Measurements from ENCODE around the gene PMM1.
"Not testable (repeated sequence)": the region's sequence is repeated elsewhere in the genome, so short reads cannot be mapped to it uniquely, and the experiment has no call there.

PMM1 gene

DNA sequence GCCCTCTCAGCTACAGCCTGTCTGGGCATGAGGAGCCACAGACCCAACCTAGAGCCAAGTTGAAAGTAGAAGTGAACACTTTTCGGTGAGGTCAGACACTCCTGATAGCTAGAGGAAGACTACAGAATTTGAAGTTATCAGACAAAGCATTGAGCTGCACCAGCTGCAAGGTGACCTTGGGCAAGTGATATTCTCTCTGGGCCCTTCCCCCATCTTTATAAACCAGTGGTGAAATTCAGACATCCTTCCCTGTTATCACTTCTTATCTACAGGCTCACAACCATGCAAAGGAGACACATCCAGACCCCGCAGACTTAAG lies 8.0 kb upstream of the PMM1 start:
- no peak overlapping the region for H3K4me3 ChIP-seq (ENCODE audit: low read depth, low read length)

DNA sequence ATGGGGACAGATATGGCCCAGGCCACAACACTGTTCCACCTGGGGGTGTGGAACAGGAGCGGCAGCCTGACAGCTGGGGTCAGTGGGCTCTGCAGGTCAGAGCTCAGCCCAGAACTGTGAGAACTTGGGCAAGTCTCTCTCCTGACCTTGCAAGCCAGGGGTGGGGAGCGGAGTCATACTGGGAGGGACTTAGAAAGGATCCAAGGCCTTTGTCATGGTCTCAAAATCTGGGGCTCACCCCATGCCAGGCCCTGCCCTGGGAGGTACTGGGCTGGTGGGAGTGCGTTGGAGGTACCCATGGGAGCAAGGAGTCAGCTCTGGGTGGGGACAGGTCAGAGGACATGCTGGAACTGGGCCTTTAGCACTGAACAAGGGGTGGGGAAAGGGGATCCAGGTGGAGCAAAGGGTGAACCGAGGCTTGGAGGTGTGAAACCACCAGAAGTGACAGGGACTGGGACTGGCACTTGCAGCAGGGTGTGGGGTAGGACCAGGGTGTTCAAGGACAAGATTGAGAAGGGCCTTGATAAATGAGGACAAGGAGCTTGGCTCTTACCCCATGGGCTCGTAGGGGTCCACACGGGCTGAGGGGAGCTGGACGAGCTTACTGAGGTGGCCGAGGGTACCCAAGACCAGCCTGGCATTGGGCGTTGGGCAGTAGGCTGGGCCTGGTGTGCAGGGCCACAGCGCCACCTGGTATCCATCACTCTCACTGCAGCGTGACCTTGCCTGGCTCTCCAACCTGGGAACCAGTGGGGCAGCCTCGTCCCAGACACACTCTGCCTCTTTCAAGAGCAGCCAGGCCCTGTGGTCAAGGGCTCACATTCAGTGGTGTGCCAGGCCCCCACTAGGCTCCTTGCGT lies 7.4 kb upstream of the PMM1 start:
- no peak overlapping the region for H3K4me3 ChIP-seq (ENCODE audit: low read depth, low read length)

- H3K4me3 ChIP-seq (ENCODE audit: low read depth, low read length), result no peak overlapping the region
Observed at GRCh38 chr22:41595703-41596102, 6.1 kb upstream of the PMM1 start.

- H3K4me3 ChIP-seq (ENCODE audit: low read depth, low read length), result not testable (repeated sequence)
Observed at GRCh38 chr22:41593336-41593960, 3.8 kb upstream of the PMM1 start.

GRCh38 chr22:41587347-41587723 lies 2.3 kb downstream of the PMM1 start:
- no peak overlapping the region for H3K4me3 ChIP-seq (ENCODE audit: low read depth, low read length)

- H3K4me3 ChIP-seq (ENCODE audit: low read depth, low read length), result no peak overlapping the region
Observed at GRCh38 chr22:41585898-41586297, 3.7 kb downstream of the PMM1 start.

GRCh38 chr22:41584881-41585280 lies 4.8 kb downstream of the PMM1 start:
- H3K4me3 ChIP-seq (ENCODE audit: low read depth, low read length), result no peak overlapping the region

DNA sequence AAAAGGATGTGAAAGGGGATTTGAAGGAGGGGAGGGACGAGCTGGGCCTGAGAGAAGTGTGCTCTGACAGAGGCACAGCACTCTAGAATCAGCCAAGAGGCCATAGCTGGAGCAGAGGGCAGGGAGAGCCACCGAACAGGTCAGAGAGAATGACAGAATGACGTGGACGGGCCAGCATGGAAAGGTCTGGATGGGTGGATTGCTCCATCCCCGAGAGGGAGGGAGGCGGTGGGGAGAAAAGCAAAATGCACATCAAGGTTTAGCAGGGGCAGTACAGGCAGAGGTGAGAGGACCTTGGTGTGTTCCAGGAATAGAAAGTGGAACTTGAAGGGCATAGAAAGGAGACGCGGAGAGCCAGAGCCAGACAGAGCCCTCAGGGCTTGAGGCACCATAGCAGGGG lies 6.9 kb downstream of the PMM1 start:
- H3K4me3 ChIP-seq (ENCODE audit: low read depth, low read length), result no peak overlapping the region

DNA sequence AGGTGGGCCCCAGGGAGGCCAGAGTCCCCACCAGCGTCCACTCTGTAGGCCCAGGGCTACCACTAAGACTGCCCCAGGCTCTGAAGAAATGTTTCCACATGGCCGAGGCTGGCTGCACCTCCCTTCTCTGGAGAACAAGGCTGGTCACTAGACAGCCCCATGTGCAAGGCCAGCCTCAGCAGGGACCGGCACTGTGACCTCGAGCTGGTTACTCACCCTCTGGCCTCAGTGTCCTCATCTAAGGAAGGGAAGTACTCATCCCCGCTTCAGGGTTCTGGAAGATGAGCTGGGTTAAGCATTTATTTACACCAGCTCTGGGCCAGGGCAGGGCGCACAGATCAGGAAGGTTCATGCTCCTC lies 9.7 kb downstream of the PMM1 start:
- no peak overlapping the region for H3K4me3 ChIP-seq (ENCODE audit: low read depth, low read length)

- H3K4me3 ChIP-seq (ENCODE audit: low read depth, low read length), result no peak overlapping the region
Observed at GRCh38 chr22:41579297-41579996, 10.2 kb downstream of the PMM1 start.

DNA sequence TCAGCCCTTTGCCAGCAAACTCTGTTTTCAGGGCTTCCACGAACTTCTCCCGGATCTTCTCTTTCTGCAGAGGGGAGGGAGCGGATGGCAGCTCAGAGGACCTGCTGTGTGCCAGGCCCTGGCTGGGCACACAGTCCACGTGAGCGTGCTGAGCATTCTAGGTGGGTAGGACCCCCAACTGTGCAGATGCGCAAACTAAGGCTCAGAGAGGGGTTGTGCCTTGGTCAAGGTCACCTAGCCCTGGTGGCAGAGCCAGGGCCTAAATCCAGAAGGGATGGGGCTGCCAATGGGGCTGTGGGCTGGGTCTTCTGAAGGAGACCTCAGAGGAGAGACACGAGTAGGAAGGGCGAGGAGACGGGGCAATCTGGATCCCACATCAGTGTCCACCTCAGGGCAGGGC lies 10.8 kb downstream of the PMM1 start:
- H3K4me3 ChIP-seq (ENCODE audit: low read depth, low read length), result no peak overlapping the region

GRCh38 chr22:41578114-41578513 lies 11.5 kb downstream of the PMM1 start:
- H3K4me3 ChIP-seq (ENCODE audit: low read depth, low read length), result no peak overlapping the region

GRCh38 chr22:41576877-41577276 lies 12.8 kb downstream of the PMM1 start:
- no peak overlapping the region for H3K4me3 ChIP-seq (ENCODE audit: low read depth, low read length)

DNA sequence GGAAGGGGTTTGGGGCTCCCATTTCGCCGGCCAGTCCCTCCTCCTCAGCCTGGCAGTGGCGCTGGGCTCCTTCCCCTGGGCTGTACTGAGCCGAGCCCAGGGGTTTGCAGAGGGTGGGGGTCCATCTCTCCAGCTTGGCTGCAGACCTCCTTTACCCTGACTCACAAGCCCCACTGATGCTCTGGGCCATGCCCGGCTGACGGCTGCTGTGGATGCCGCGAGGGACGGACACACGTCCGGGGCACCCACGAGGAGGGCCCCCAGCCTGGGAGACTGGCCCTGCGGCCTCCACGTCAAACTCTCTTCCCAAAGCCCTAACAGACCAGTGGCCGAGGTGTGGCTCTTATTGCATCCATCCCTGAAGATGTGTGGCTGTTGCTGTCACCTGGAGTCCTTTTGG lies 14.1 kb downstream of the PMM1 start:
- no peak overlapping the region for H3K4me3 ChIP-seq (ENCODE audit: low read depth, low read length)

DNA sequence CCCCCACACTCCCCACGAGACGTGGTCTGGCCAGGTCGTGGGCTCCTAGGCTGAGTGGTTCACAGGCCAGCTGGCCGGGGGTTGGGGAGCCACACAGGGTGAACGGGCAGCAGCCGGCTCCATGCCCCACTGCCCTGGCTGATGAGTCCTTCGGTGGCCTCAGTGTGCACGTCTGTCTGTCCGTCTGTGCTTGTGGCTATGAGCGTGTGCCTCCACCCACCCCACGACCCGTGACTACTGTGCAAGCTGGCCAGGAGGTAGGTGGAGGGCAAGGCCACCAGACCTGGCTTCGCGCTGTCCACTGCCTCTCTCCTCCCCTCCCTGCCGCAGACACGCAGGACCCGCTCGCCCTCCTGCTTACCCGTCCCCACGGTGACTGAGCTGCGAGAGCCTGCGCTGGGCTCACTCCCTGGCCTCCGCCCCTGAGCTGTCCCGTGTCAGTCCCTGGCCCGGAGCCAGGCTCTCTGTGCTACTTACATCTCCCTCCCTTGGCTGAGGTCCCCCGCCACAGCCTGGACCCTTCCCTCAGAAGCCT lies 14.7 kb downstream of the PMM1 start:
- H3K4me3 ChIP-seq (ENCODE audit: low read depth, low read length), result no peak overlapping the region

GRCh38 chr22:41573677-41574076 lies 16.0 kb downstream of the PMM1 start:
- H3K4me3 ChIP-seq (ENCODE audit: low read depth, low read length), result no peak overlapping the region

- H3K4me3 ChIP-seq (ENCODE audit: low read depth, low read length), result not testable (repeated sequence)
Observed at GRCh38 chr22:41572305-41572704, 17.3 kb downstream of the PMM1 start.

- no peak overlapping the region for H3K4me3 ChIP-seq (ENCODE audit: low read depth, low read length)
Observed at GRCh38 chr22:41571786-41572185, 17.9 kb downstream of the PMM1 start.

DNA sequence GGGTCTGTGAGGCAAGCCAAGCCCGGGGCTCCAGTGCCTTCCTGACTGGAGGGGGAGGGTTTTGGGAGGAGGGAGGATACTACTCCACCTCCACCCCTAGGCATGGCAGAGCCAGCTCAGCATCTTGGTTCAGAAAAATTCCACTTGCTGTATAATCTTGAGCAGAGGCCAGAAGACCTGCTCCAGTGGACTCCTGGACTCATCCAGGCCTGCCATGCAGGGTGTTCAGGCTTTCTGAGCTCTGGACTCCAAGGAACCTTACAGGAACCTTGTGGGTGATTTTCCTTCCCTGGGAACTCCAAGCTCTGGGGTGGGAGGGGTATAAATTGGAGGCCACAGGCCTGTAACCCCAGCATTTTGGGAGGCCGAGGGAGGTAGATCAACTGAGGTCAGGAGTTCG lies 19.4 kb downstream of the PMM1 start:
- no peak overlapping the region for H3K4me3 ChIP-seq (ENCODE audit: low read depth, low read length)

- H3K4me3 ChIP-seq (ENCODE audit: low read depth, low read length), result no peak overlapping the region
Observed at GRCh38 chr22:41568811-41569210, 20.8 kb downstream of the PMM1 start.

- H3K4me3 ChIP-seq (ENCODE audit: low read depth, low read length), result no peak overlapping the region
Observed at GRCh38 chr22:41567512-41567768, 22.2 kb downstream of the PMM1 start.

DNA sequence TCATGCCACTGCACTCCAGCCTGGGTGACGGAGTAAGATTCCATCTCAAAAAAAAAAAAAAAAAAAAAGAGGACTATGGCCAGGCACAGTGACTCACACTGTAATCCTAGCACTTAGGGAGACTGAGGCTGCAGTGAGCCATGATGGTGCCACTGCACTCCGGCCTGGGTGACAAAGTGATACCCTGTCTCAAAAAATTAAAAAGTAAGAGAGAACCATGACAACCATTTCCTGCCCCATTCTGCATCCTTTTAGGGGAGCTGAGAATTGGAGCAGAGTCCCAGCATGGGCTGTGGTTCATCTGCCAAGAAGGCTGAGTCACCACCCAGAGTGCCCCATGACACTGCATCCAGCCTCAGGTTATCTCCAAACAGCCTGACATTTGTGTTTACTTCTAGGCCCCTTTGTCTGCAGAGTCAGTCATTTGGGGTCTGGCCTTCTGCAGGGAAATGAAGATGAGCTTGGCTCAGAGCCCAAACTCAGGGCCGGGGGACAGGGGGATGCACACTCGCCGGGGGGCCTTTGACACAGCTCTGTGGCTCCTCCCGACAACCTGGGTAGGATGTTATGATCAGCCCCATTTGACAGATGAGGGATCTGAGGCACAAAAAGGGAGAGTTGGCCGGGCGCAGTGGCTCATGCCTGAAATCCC lies 24.1 kb downstream of the PMM1 start:
- H3K4me3 ChIP-seq (ENCODE audit: low read depth, low read length), result no peak overlapping the region

All from iPS-11a (cell line).